ENCODE measurements around the gene FBXO8.
"Not testable (repeated sequence)": the region's sequence is repeated elsewhere in the genome, so short reads cannot be mapped to it uniquely, and the experiment has no call there.

FBXO8 gene

DNA sequence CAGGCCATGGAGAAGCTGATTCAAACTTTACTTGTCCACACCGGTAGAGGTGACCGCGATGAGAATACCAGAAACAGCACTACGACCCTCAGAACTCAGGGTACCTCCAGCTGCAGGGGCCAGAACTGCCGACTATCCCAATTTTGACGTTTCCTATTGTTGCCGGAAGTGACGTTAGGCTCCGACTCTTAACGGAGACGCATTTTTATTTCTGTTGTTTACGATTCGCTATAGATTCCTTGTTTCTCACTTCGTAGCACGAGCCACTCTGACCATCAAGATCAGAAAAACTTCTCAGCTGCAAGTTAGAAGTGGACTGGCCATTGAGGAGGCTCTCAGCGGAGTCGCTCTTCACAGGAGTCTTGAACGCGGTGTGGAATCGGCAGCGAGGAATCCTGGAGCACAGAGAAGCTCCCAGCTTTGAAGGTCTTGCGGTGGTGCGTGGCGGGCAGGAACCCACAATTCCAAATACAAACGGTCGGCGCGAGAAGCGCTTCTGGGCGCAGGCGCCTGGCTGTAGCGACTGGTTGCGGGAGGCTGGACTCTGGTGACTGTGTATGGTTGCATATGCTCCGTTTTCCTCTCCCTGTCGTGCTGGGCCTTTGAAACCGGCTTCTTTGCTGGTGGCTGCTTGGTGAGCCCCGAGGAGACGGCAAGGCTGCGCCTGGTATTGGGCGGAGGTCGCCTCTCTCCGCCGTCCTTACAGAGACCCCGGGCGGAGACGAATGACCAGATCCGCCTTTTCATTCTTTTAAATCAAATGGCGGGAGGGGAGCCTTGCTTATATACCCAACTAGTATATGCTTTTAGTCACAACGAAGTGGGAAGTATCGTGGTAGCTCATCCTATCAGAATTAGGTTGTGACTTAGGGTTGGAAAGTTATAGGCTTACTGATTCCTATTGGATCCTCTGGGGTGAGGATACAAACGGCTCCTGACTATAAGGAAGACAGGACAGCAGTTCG, at the start of gene FBXO8, which contains the start of gene CEP44:
Gene FBXO8 (minus strand): TSS at position 161 of the 965 bp plus-strand sequence. CDS start 20,575 bp downstream, outside the sequence.
Gene CEP44 (plus strand): TSS at position 405 of the 965 bp plus-strand sequence. CDS start 15,211 bp downstream, outside the sequence.
- peak; percentile 54 to 62 for DNase-seq (ENCODE audit: low read depth in 2 of 2)

GRCh38 chr4:174332741-174333493, 49.5 kb upstream of the FBXO8 start:
- peak; percentile 58 to 61 for DNase-seq (ENCODE audit: low read depth in 2 of 2)

DNA sequence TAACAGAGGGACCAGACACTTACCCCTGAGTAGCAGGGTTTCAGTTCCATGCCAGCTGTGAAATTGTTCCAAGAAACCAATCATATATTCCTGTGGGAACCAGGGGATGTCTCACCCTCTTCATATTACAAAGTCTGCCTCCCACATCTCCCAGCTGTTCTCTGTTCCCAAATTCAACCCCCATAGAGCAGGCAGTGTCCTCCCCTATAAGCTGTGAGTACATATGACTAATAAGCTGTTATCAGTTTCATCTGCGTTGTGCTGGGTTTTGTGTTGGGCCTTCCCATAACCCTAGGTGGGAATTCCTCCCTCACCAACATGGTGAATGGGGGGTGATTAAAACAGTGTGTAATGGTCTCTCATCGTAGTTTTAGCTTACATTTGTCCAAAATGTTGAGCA, 41.3 kb upstream of the FBXO8 start:
- DNase-seq (ENCODE audit: low read depth in 2 of 2): peak in 1 of 2 experiments; percentile 13

GRCh38 chr4:174324236-174324635, 40.8 kb upstream of the FBXO8 start:
- peak in 1 of 2 experiments; percentile 8 for DNase-seq (ENCODE audit: low read depth in 2 of 2)

DNA sequence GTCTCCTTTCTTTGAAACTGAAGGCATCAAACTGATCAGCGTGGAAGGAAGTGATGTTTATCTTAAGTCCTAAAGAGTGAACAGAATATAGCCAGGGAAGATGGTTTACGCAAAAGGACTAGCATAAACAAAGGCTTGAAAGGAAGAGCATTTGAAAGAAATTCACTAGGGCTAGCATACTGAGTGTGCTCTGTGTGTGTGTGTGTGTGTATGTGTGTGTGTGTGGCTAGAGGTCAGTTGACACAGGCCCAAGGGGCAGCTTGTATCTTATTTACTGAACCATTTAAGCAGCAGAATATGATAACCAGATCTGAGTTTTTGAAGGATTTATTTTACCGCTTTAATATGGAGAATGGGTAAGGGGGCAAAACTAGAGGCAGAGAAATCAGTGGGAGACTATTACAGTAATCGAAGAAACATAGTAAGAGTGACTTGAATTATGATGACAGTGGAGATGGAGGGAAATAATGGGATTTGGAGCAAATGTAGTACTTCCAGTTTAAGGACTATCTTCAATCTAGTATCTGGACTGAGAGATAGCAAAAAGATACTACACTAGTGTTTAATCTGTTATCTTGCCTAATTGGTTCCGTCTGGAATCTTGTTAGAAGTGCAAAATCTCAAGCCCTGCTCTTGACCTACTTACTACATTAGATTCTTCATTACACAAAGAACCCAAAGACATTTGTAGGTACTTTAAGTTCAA, 37.2 kb upstream of the FBXO8 start:
- DNase-seq (ENCODE audit: low read depth in 2 of 2): no peak

DNA sequence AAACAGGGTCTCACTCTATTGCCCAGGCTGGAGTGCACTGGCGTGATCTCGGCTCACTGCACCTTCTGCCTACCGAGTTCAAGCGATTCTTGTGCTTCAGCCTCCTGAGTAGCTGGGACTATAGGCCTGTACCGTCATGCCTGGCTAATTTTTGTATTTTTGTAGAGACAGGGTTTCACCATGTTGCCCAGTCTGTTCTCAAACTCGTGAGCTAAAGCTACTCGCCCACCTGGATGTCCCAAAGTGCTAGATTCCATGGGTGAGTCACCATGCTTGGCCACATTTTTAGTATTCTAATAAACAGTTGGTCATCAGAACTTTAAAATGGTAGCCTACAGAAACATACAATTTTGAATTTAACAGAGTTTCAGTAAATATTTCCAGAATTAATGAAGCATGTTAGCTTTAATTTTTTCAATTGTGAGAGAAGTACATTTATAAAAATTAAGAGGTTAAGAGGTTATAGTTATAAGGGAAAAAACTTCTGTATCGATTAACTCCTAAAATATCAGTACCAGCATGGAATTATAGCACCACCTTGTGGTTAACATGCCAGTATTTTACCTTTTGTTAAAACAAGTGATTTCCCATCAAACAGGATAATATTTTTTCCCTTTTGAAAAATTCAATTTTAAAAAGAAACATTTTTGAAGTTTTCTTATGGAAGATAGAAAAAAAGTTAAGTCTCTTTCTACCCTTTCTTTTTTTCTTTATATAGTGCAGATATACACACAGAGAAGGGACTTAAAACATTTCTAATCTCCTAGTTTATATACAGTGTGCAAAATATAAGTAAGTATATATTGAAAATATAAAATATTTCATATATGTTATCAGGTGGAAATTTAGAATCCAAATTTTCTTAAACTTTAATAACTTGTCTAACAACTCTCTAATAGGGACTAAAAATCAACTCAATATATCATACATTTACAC, 35.6 kb upstream of the FBXO8 start:
- peak in 1 of 2 experiments; percentile 20 for DNase-seq (ENCODE audit: low read depth in 2 of 2)

DNA sequence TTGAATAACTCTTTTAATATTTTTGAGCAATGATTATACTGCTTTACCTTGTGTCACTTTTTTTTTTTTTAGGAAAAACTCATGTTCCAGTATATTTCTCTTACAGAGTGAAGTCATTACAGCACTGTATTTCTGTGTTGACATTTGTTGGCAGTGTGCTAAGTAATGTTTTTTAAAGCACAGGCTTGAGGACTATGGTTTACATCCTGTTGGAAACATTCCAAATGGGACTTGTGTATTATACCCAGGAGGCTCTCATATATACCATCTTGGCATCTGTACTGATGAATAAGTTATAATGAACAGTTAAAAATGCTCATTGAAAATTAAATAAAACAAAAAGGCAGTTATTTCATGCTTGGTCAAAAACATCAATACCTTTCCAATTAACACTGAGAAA, 34.1 kb upstream of the FBXO8 start:
- DNase-seq (ENCODE audit: low read depth in 2 of 2): peak in 1 of 2 experiments; percentile 8

DNA sequence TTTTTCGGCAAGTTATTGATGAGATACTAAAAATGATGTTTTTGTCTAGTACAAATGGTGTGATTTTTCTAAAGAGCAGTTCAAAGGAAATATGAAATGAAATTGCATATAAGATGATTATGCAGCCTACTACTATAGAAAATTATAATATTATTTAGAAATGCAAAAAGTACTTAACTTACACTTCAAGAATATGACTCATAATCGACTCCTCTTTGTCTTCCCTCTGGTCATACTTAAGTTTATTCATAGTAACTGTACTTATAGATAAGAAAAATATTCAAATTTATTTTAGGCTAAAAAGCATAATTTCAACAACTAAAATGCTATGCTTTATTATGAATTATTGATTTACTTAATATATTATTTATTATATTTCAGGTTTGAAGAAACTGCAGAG, 33.5 kb upstream of the FBXO8 start:
- DNase-seq (ENCODE audit: low read depth in 2 of 2): no peak

DNA sequence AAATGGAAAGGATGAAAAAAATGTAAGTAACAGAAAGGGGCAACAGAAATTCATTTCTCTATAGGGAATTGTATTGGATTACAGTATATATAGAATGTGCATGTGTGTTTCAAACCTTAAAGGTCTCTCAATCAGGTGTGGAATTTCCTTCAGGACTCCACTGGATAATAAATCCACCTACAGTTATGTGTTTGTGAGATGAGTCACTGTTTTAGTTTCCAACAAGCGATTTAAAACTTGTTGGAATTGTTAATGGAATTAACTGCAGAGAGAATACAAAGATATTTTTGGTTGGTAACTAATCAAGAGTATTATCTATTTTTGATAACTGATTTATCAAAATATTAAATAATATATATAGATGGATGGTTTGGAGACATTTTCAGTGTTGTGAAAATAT, 33.1 kb upstream of the FBXO8 start:
- no peak for DNase-seq (ENCODE audit: low read depth in 2 of 2)

DNA sequence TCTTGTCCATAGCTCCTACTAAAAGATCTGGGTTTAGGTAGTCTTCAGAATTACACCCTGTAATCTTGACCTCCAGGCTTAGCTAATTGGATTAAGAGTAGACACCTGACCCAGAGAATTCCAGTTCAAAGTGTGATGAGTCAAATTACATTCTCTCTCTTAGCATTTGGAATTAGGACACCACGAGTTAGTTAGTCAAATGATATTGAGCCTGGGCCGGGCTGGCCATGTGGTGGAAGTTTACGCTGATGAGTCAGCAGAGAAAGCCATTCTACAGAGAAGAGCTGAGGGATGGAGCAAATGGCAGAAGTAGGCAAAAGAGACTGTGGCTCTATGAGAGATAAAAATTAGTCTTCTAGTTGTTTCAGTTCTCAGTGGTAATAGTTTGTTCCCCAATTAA, 31.3 kb upstream of the FBXO8 start:
- DNase-seq (ENCODE audit: low read depth in 2 of 2): peak in 1 of 2 experiments; percentile 45

DNA sequence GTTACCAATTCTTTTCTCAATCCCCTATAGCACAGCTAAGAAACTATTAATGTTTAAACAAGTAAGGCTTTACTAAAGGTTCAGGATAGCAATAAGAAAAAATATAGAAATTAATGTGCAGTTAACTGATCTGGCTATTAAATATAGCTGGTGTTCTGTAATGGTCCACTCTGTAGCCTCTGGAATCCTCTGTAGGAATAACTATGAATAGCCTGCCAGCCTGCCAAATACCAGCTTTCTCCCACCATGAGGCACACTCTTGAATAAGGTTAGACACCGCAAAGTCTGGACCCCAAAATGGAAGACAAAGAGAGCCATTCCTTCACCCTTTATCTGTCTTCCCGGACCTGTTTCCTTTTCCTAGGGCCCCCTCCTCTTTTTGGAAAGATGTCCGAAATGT, 30.8 kb upstream of the FBXO8 start:
- no peak for DNase-seq (ENCODE audit: low read depth in 2 of 2)

GRCh38 chr4:174312993-174313392, 29.5 kb upstream of the FBXO8 start:
- DNase-seq (ENCODE audit: low read depth in 2 of 2): no peak

GRCh38 chr4:174307694-174308093, 24.2 kb upstream of the FBXO8 start:
- no peak for DNase-seq (ENCODE audit: low read depth in 2 of 2)

DNA sequence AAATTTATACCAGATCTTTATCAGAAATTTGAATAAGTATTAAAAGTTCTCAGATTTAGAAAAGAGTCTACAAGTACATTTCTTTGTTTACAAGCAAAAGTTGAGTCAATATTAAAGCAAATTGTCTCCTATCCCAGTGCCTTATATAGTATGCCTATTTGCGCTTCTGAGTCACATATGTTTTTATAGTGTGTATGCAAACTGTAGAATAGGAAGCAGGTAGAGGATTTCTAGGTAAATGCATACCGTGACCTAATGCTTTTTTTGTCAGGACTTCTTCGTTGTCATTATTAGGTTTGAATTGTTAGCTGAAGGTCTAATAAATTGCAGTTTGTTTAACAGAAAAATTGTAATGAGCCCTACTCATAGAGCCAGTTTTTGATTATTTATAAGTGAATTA, 22.5 kb upstream of the FBXO8 start:
- DNase-seq (ENCODE audit: low read depth in 2 of 2): no peak

- no peak for DNase-seq (ENCODE audit: low read depth in 2 of 2)
Measured at GRCh38 chr4:174304664-174305063, 21.2 kb upstream of the FBXO8 start.

DNA sequence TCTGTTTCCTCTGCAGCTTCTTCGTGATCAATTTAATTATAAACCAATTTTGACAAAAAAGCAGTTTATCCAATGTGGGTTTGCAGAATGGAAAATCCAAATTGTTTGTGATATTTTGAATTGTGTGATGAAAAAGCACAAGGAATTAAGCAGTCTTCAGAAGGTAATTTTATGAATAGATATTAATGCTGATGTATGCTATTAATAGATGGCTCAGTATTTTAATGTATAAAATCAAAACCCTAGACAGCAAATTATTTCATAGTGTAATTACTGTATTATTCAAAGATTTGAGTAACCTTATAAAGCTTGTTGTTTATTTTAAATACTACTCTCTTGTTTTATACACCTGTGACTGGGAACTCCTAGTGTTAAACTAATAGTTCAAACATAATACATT, 20.2 kb upstream of the FBXO8 start:
- DNase-seq (ENCODE audit: low read depth in 2 of 2): no peak

- not testable (repeated sequence) for DNase-seq (ENCODE audit: low read depth in 2 of 2)
Measured at GRCh38 chr4:174295142-174295541, 11.7 kb upstream of the FBXO8 start.

DNA sequence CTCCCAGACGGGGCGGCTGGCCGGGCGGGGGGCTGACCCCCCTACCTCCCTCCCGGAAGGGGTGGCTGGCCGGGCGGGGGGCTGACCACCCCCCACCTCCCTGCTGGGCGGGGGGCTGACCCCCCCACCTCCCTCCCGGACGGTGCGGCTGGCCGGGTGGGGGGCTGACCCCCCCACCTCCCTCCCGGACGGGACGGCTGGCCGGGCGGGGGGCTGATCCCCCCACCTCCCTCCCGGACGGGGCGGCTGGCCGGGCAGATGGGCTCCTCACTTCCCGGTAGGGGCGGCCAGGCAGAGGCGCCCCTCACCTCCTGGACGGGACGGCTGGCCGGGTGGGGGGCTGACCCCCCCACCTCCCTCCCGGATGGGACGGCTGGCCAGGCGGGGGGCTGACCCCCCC, 11.2 kb upstream of the FBXO8 start:
- not testable (repeated sequence) for DNase-seq (ENCODE audit: low read depth in 2 of 2)

DNA sequence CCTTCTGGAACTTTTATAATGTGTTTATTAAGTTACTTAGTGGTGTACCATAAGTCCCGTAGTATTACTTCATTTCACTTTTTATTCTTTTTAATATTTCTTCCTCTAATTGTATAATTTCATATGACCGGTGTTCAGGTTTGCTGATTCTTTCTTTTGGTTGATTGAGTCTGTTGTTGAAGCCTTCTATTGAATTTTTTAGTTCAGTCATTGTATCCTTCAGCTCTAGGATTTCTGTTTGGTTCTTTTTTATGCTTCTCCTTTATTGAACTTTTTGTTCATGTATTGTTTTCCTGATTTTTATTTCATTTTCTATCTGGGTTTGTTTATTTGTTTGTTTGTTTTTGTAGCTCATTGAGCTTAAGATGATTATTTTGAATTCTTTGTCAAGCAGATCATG, 9.0 kb upstream of the FBXO8 start:
- DNase-seq (ENCODE audit: low read depth in 2 of 2): no peak

DNA sequence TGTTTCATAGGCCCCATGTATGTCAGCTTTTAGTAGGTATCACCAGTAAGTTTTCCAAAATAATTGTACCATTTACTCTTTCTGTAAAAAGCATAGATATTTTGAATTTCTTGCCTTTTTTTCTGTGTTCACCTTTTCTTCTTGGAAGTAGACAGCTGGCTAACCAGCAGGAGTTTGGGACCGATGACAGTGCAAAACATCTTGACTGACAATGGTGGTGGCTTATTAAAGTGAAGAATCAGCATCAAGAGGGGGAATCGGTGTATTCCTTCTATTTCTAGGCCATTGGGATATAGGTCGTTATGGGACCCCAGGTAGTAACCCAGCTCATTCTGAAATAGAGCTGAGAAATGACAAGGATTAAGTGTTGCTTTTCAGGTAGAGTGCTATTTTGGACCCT, 3.4 kb upstream of the FBXO8 start:
- no peak for DNase-seq (ENCODE audit: low read depth in 2 of 2)

DNA sequence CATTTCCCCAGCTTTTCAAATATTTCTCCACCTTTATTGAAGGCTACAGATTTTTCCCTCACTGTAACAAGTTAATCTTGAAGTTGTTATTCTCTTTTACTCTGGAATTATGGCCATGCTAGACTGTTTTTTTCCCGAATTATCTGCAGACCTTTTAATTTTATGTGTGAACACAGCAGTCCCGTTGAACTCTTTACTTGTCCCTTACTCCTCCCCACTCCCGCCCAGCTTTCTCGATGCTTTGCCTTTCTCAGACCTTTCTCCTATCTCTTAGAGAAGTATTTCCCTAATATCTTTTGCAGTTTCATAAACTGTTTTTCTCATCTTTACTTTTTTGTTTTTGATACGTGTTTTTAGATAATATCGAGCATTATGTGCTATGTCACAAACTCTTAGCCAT, 1.0 kb upstream of the FBXO8 start:
- DNase-seq (ENCODE audit: low read depth in 2 of 2): no peak
